ENCODE results near the gene PIK3R3.

PIK3R3 gene

DNA sequence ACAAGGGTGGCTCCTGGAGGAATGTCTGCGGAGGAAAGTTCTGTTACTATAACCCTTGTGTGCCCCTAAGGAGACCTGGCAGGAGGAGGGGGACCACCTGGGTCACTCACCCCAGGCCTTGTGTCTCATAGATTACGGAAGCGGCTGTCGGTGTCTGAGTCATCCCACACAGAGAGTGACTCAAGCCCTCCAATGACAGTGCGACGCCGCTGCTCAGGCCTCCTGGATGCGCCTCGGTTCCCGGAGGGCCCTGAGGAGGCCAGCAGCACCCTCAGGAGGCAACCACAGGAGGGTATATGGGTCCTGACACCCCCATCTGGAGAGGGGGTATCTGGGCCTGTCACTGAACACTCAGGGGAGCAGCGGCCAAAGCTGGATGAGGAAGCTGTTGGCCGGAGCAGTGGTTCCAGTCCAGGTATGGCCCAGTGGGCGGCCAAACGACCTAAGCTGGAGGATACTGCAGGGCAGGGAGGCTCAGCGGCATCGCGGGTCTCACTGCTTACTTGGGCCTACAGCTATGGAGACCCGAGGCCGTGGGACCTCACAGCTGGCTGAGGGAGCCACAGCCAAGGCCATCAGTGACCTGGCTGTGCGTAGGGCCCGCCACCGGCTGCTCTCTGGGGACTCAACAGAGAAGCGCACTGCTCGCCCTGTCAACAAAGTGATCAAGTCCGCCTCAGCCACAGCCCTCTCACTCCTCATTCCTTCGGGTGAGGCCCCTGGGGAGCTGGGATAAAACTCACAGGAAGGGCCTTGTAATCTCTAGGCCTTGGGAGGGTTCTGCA is 101.4 kb downstream of the PIK3R3 start:
- Histone ChIP-seq H3K27me3 (ENCODE audit: low read length) (no peaks in the 10 kb centered on the region), H3K9me3 (ENCODE audit: insufficient read depth, low read length) (no peaks in the 10 kb centered on the region), H3K27ac (ENCODE audit: low read depth, low read length) (no peak overlapping the region), H4K20me1 (ENCODE audit: low read depth, low read length) (no peaks in the 10 kb centered on the region), H3F3A (ENCODE audit: insufficient read depth) (0 out of 2 replicates have a peak, but pooled peaks cover 1% of the 10 kb centered on the region), H3K4me3 (ENCODE audit: insufficient read depth, low read length, poor library complexity, severe bottlenecking) (no peak overlapping the region), H3K4me2 (ENCODE audit: low read depth, low read length, poor library complexity, severe bottlenecking) (no peak overlapping the region), H2AFZ (ENCODE audit: low read depth, low read length, severe bottlenecking) (no peak overlapping the region), H3K9ac (ENCODE audit: low read length) (no peak overlapping the region), H3K36me3 (ENCODE audit: low read length) (no peaks in the 10 kb centered on the region), H3K79me2 (ENCODE audit: insufficient read depth, low read length) (no peaks in the 10 kb centered on the region), H3K9me2 (replicated peaks; ENCODE audit: insufficient read depth, low read length) (no peaks in the 10 kb centered on the region)
- TF ChIP-seq EZH2phosphoT487 (conservative IDR thresholded peaks at IDR 0.05; ENCODE audit: low read length), result no peak
- TF ChIP-seq, protein P1, sequence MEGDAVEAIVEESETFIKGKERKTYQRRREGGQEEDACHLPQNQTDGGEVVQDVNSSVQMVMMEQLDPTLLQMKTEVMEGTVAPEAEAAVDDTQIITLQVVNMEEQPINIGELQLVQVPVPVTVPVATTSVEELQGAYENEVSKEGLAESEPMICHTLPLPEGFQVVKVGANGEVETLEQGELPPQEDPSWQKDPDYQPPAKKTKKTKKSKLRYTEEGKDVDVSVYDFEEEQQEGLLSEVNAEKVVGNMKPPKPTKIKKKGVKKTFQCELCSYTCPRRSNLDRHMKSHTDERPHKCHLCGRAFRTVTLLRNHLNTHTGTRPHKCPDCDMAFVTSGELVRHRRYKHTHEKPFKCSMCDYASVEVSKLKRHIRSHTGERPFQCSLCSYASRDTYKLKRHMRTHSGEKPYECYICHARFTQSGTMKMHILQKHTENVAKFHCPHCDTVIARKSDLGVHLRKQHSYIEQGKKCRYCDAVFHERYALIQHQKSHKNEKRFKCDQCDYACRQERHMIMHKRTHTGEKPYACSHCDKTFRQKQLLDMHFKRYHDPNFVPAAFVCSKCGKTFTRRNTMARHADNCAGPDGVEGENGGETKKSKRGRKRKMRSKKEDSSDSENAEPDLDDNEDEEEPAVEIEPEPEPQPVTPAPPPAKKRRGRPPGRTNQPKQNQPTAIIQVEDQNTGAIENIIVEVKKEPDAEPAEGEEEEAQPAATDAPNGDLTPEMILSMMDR (IDR thresholded peaks at IDR 0.05; ENCODE audit: insufficient read depth, low read length, poor library complexity, severe bottlenecking), result no peak

- Histone ChIP-seq H2AFZ (ENCODE audit: low read depth, low read length, severe bottlenecking) (no peak overlapping the region), H3K79me2 (ENCODE audit: insufficient read depth, low read length) (no peaks in the 10 kb centered on the region), H3F3A (ENCODE audit: insufficient read depth) (no peaks in the 10 kb centered on the region), H3K4me3 (ENCODE audit: insufficient read depth, low read length, poor library complexity, severe bottlenecking) (no peak overlapping the region), H3K9me3 (ENCODE audit: insufficient read depth, low read length) (no peaks in the 10 kb centered on the region), H3K36me3 (ENCODE audit: low read length) (no peaks in the 10 kb centered on the region), H3K9me2 (replicated peaks; ENCODE audit: insufficient read depth, low read length) (no peaks in the 10 kb centered on the region), H3K27ac (ENCODE audit: low read depth, low read length) (no peak overlapping the region), H4K20me1 (ENCODE audit: low read depth, low read length) (no peaks in the 10 kb centered on the region), H3K27me3 (ENCODE audit: low read length) (no peaks in the 10 kb centered on the region), H3K4me2 (ENCODE audit: low read depth, low read length, poor library complexity, severe bottlenecking) (no peak overlapping the region), H3K9ac (ENCODE audit: low read length) (no peak overlapping the region)
- TF ChIP-seq, protein P1 (IDR thresholded peaks at IDR 0.05; ENCODE audit: insufficient read depth, low read length, poor library complexity, severe bottlenecking), result no peak
- TF ChIP-seq EZH2phosphoT487 (conservative IDR thresholded peaks at IDR 0.05; ENCODE audit: low read length), result no peak
These were observed 102.2 kb downstream of the PIK3R3 start for GRCh38 chr1:46030074-46030870.

GRCh38 chr1:46027788-46028573 is 104.4 kb downstream of the PIK3R3 start:
- 0 out of 2 replicates have a peak, but pooled peaks cover 5% of the 10 kb centered on the region for H3K36me3 ChIP-seq (ENCODE audit: low read length)
- no peak overlapping the region for H3K27ac ChIP-seq (ENCODE audit: low read depth, low read length)
- no peaks in the 10 kb centered on the region for H3K79me2 ChIP-seq (ENCODE audit: insufficient read depth, low read length)
- H2AFZ ChIP-seq (ENCODE audit: low read depth, low read length, severe bottlenecking), result no peak overlapping the region
- no peaks in the 10 kb centered on the region for H3K9me2 ChIP-seq (replicated peaks; ENCODE audit: insufficient read depth, low read length)
- H4K20me1 ChIP-seq (ENCODE audit: low read depth, low read length), result no peaks in the 10 kb centered on the region
- H3K4me3 ChIP-seq (ENCODE audit: insufficient read depth, low read length, poor library complexity, severe bottlenecking), result no peak overlapping the region
- H3K9me3 ChIP-seq (ENCODE audit: insufficient read depth, low read length), result no peaks in the 10 kb centered on the region
- H3K9ac ChIP-seq (ENCODE audit: low read length), result no peak overlapping the region
- H3F3A ChIP-seq (ENCODE audit: insufficient read depth), result no peaks in the 10 kb centered on the region
- TF ChIP-seq EZH2phosphoT487 (conservative IDR thresholded peaks at IDR 0.05; ENCODE audit: low read length), result no peak
- TF ChIP-seq, protein P1 (IDR thresholded peaks at IDR 0.05; ENCODE audit: insufficient read depth, low read length, poor library complexity, severe bottlenecking), result no peak
- no peak overlapping the region for H3K4me2 ChIP-seq (ENCODE audit: low read depth, low read length, poor library complexity, severe bottlenecking)
- H3K27me3 ChIP-seq (ENCODE audit: low read length), result no peaks in the 10 kb centered on the region
